Upper lobe of right lung (tissue), 1 donor: ENCODE results near the gene MYO1G. TPM values are rescaled to one million over a fixed set of nuclear protein-coding genes. Genes with fewer than 3 reads are reported as not detected.

ENCODE experiments used
- ATAC-seq: fragments of 200-7000 bp; cut with Tn5 transposase; one replicate; pipeline ENCODE4 v1.9.1; 2020; ENCODE audit warnings: mild to moderate bottlenecking, moderate library complexity
- DNase-seq: peaks from one replicate; pipeline ENCODE4 v3.0.0-alpha.2; 2020
- H3K27ac ChIP-seq: fragments of 200-600 bp; one replicate; pipeline ENCODE4 v1.8.0; 2022
- H3K27me3 ChIP-seq: fragments of 200-600 bp; one replicate; pipeline ENCODE4 v1.8.0; 2022; ENCODE audit warnings: mild to moderate bottlenecking
- H3K36me3 ChIP-seq: fragments of 200-600 bp; one replicate; pipeline ENCODE4 v1.8.0; 2022
- H3K4me1 ChIP-seq: fragments of 200-600 bp; one replicate; pipeline ENCODE4 v1.8.0; 2022
- H3K4me3 ChIP-seq: fragments of 200-600 bp; one replicate; pipeline ENCODE4 v1.8.0; 2022; ENCODE audit warnings: mild to moderate bottlenecking
- H3K9me3 ChIP-seq: fragments of 200-600 bp; one replicate; pipeline ENCODE4 v1.8.0; 2022
- CTCF ChIP-seq: fragments of 200-600 bp; IDR thresholded peaks from one replicate; pipeline ENCODE4 v1.8.0; 2022; ENCODE audit warnings: antibody characterized with exemption
- intact Hi-C: fragments of 100-400 bp; cut with DNase I; formaldehyde crosslinking; loops from one replicate; pipeline ENCODE4 v1.11.0; 2022
- total RNA-seq: library from RNA; stranded (reverse); fragmentation: NEBNext Ultra II Directional; extraction: Animal tissue kit (Norgen Biotek cat#: 25700); gene quantifications from one replicate; pipeline ENCODE4 v1.2.1, GENCODE V29; 2021
- donor health status: DM: no; HTN: yes; CAD: no; lungs with severe emphysema.

MYO1G gene
- total RNA-seq, 1 donor from 2014 or later, result 21.0 TPM

- Histone ChIP-seq H3K36me3 (no peaks in the 10 kb centered on the region), H3K27me3 (no peaks in the 10 kb centered on the region), H3K27ac (no peak overlapping the region), H3K4me3 (no peak overlapping the region), H3K9me3 (no peaks in the 10 kb centered on the region), H3K4me1 (no peaks in the 10 kb centered on the region)
- ATAC-seq, result no peak
- peak; percentile 42 for DNase-seq
- TF ChIP-seq CTCF, result no peak
- intact Hi-C loops, result no loop called here
Measured at GRCh38 chr7:44969049-44969700, 9.6 kb downstream of the MYO1G start.

GRCh38 chr7:44967571-44968446, 11.0 kb downstream of the MYO1G start:
- DNase-seq (peak; percentile 62), ATAC-seq (peak; percentile 6)
- intact Hi-C loops, result no loop called here
- no peaks in the 10 kb centered on the region for H3K9me3 ChIP-seq
- no peak overlapping the region for H3K27ac ChIP-seq
- peaks cover 1% of the 10 kb centered on the region for H3K4me1 ChIP-seq
- H3K27me3 ChIP-seq, result no peaks in the 10 kb centered on the region
- TF ChIP-seq CTCF, result peak; percentile 25
- H3K4me3 ChIP-seq, result no peak overlapping the region
- H3K36me3 ChIP-seq, result no peaks in the 10 kb centered on the region

- Histone ChIP-seq H3K4me3 (no peak overlapping the region), H3K27ac (no peak overlapping the region), H3K4me1 (peaks cover 8% of the 10 kb centered on the region), H3K9me3 (no peaks in the 10 kb centered on the region), H3K27me3 (no peaks in the 10 kb centered on the region), H3K36me3 (no peaks in the 10 kb centered on the region)
- intact Hi-C loops, result no loop called here
- ATAC-seq (no peak), DNase-seq (peak; percentile 44)
- TF ChIP-seq CTCF, result no peak
Measured at GRCh38 chr7:44966731-44967538, 11.9 kb downstream of the MYO1G start.

GRCh38 chr7:44965937-44966730, 12.7 kb downstream of the MYO1G start:
- DNase-seq (peak; percentile 59), ATAC-seq (no peak)
- no peak overlapping the region for H3K27ac ChIP-seq
- H3K4me1 ChIP-seq, result peaks cover 8% of the 10 kb centered on the region
- no peak for TF ChIP-seq CTCF
- H3K4me3 ChIP-seq, result no peak overlapping the region
- intact Hi-C loops, result no loop called here
- H3K27me3 ChIP-seq, result no peaks in the 10 kb centered on the region
- no peaks in the 10 kb centered on the region for H3K9me3 ChIP-seq
- H3K36me3 ChIP-seq, result no peaks in the 10 kb centered on the region

- ATAC-seq (no peak), DNase-seq (peak; percentile 46)
- H3K36me3 ChIP-seq, result no peaks in the 10 kb centered on the region
- H3K27me3 ChIP-seq, result no peaks in the 10 kb centered on the region
- intact Hi-C loops, result no loop called here
- peaks cover 8% of the 10 kb centered on the region for H3K4me1 ChIP-seq
- no peaks in the 10 kb centered on the region for H3K9me3 ChIP-seq
- no peak for TF ChIP-seq CTCF
- no peak overlapping the region for H3K4me3 ChIP-seq
- H3K27ac ChIP-seq, result no peak overlapping the region
Measured at GRCh38 chr7:44965441-44965903, 13.3 kb downstream of the MYO1G start.
